ENCODE results near the gene GAGE12D.
"Not testable (repeated sequence)": the region's sequence is repeated elsewhere in the genome, so short reads cannot be mapped to it uniquely, and the experiment has no call there.

GAGE12D gene, protein sequence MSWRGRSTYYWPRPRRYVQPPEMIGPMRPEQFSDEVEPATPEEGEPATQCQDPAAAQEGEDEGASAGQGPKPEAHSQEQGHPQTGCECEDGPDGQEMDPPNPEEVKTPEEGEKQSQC

DNA sequence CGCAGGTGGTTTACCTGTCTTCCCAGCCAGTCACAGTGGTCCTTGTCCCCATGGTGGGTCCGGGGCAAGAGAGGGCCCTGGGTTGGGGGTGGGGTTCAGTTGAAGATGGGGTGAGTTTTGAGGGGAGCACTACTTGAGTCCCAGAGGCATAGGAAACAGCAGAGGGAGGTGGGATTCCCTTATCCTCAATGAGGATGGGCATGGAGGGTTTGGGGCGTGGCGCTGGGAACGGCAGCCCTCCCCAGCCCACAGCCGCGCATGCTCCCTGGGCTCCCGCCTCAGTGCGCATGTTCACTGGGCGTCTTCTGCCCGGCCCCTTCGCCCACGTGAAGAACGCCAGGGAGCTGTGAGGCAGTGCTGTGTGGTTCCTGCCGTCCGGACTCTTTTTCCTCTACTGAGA is at the start of gene GAGE12D:
TSS of gene GAGE12D (plus strand) at position 301 of the 400 bp plus-strand sequence. CDS start 1,155 bp downstream, outside the sequence.
- H3K27me3 ChIP-seq (ENCODE audit: control insufficient read depth in 1 of 2, insufficient read depth in 2 of 2, low read length in 2 of 2); H3K4me3 ChIP-seq (ENCODE audit: low read depth in 1 of 2, low read length in 2 of 2); H3K36me3 ChIP-seq (ENCODE audit: control insufficient read depth in 1 of 2, insufficient read depth in 2 of 2, low read length in 2 of 2); H3K27ac ChIP-seq (ENCODE audit: low read depth, low read length); H3K9ac ChIP-seq (ENCODE audit: low read depth in 1 of 2, low read length in 2 of 2); H3K4me1 ChIP-seq (ENCODE audit: control insufficient read depth in 1 of 2, insufficient read depth in 2 of 2, low read length in 2 of 2); H3K9me3 ChIP-seq (ENCODE audit: control insufficient read depth in 1 of 2, low read length in 2 of 2): not testable (repeated sequence)

DNA sequence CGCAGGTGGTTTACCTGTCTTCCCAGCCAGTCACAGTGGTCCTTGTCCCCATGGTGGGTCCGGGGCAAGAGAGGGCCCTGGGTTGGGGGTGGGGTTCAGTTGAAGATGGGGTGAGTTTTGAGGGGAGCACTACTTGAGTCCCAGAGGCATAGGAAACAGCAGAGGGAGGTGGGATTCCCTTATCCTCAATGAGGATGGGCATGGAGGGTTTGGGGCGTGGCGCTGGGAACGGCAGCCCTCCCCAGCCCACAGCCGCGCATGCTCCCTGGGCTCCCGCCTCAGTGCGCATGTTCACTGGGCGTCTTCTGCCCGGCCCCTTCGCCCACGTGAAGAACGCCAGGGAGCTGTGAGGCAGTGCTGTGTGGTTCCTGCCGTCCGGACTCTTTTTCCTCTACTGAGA is 9.7 kb upstream of the GAGE12D start, which contains the start of gene GAGE12C:
TSS of gene GAGE12C (plus strand) at position 301 of the 400 bp plus-strand sequence. CDS start 1,155 bp downstream, outside the sequence.
- H3K27me3 ChIP-seq (ENCODE audit: control insufficient read depth in 1 of 2, insufficient read depth in 2 of 2, low read length in 2 of 2); H3K4me3 ChIP-seq (ENCODE audit: low read depth in 1 of 2, low read length in 2 of 2); H3K4me1 ChIP-seq (ENCODE audit: control insufficient read depth in 1 of 2, insufficient read depth in 2 of 2, low read length in 2 of 2); H3K9me3 ChIP-seq (ENCODE audit: control insufficient read depth in 1 of 2, low read length in 2 of 2); H3K36me3 ChIP-seq (ENCODE audit: control insufficient read depth in 1 of 2, insufficient read depth in 2 of 2, low read length in 2 of 2); H3K27ac ChIP-seq (ENCODE audit: low read depth, low read length); H3K9ac ChIP-seq (ENCODE audit: low read depth in 1 of 2, low read length in 2 of 2): not testable (repeated sequence)

DNA sequence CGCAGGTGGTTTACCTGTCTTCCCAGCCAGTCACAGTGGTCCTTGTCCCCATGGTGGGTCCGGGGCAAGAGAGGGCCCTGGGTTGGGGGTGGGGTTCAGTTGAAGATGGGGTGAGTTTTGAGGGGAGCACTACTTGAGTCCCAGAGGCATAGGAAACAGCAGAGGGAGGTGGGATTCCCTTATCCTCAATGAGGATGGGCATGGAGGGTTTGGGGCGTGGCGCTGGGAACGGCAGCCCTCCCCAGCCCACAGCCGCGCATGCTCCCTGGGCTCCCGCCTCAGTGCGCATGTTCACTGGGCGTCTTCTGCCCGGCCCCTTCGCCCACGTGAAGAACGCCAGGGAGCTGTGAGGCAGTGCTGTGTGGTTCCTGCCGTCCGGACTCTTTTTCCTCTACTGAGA is 9.5 kb downstream of the GAGE12D start, which contains the start of gene GAGE12E:
TSS of gene GAGE12E (plus strand) at position 301 of the 400 bp plus-strand sequence. CDS start 1,155 bp downstream, outside the sequence.
- not testable (repeated sequence) for H3K4me3 ChIP-seq (ENCODE audit: low read depth in 1 of 2, low read length in 2 of 2); H3K4me1 ChIP-seq (ENCODE audit: control insufficient read depth in 1 of 2, insufficient read depth in 2 of 2, low read length in 2 of 2); H3K9me3 ChIP-seq (ENCODE audit: control insufficient read depth in 1 of 2, low read length in 2 of 2); H3K9ac ChIP-seq (ENCODE audit: low read depth in 1 of 2, low read length in 2 of 2); H3K27ac ChIP-seq (ENCODE audit: low read depth, low read length); H3K27me3 ChIP-seq (ENCODE audit: control insufficient read depth in 1 of 2, insufficient read depth in 2 of 2, low read length in 2 of 2); H3K36me3 ChIP-seq (ENCODE audit: control insufficient read depth in 1 of 2, insufficient read depth in 2 of 2, low read length in 2 of 2)

DNA sequence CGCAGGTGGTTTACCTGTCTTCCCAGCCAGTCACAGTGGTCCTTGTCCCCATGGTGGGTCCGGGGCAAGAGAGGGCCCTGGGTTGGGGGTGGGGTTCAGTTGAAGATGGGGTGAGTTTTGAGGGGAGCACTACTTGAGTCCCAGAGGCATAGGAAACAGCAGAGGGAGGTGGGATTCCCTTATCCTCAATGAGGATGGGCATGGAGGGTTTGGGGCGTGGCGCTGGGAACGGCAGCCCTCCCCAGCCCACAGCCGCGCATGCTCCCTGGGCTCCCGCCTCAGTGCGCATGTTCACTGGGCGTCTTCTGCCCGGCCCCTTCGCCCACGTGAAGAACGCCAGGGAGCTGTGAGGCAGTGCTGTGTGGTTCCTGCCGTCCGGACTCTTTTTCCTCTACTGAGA is 19.0 kb downstream of the GAGE12D start, which contains the start of gene GAGE12F:
TSS of gene GAGE12F (plus strand) at position 301 of the 400 bp plus-strand sequence. CDS start 1,155 bp downstream, outside the sequence.
- H3K36me3 ChIP-seq (ENCODE audit: control insufficient read depth in 1 of 2, insufficient read depth in 2 of 2, low read length in 2 of 2); H3K9ac ChIP-seq (ENCODE audit: low read depth in 1 of 2, low read length in 2 of 2); H3K27me3 ChIP-seq (ENCODE audit: control insufficient read depth in 1 of 2, insufficient read depth in 2 of 2, low read length in 2 of 2); H3K4me1 ChIP-seq (ENCODE audit: control insufficient read depth in 1 of 2, insufficient read depth in 2 of 2, low read length in 2 of 2); H3K4me3 ChIP-seq (ENCODE audit: low read depth in 1 of 2, low read length in 2 of 2); H3K9me3 ChIP-seq (ENCODE audit: control insufficient read depth in 1 of 2, low read length in 2 of 2); H3K27ac ChIP-seq (ENCODE audit: low read depth, low read length): not testable (repeated sequence)

DNA sequence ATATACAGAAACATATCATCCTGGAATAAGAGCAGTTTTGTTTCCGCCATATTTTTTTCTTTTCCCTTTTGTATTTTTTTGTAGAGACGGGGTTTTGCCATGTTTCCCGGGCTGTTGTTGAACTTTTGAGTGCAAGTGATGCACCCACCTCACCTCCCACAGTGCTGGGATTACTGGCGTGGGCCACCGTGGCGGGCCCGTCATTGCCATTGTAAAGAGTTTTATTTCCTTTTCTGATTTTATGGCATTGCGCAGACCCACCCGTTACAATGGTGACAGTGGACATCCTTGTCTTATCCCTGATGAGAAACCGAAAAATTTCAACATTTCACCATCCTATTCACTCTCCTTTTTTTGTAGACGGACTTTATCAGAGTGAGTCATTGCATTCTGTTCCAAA is 27.2 kb downstream of the GAGE12D start:
- not testable (repeated sequence) for H3K9ac ChIP-seq (ENCODE audit: low read depth in 1 of 2, low read length in 2 of 2); H3K4me3 ChIP-seq (ENCODE audit: low read depth in 1 of 2, low read length in 2 of 2); H3K27me3 ChIP-seq (ENCODE audit: control insufficient read depth in 1 of 2, insufficient read depth in 2 of 2, low read length in 2 of 2); H3K36me3 ChIP-seq (ENCODE audit: control insufficient read depth in 1 of 2, insufficient read depth in 2 of 2, low read length in 2 of 2); H3K9me3 ChIP-seq (ENCODE audit: control insufficient read depth in 1 of 2, low read length in 2 of 2); H3K27ac ChIP-seq (ENCODE audit: low read depth, low read length); H3K4me1 ChIP-seq (ENCODE audit: control insufficient read depth in 1 of 2, insufficient read depth in 2 of 2, low read length in 2 of 2)

DNA sequence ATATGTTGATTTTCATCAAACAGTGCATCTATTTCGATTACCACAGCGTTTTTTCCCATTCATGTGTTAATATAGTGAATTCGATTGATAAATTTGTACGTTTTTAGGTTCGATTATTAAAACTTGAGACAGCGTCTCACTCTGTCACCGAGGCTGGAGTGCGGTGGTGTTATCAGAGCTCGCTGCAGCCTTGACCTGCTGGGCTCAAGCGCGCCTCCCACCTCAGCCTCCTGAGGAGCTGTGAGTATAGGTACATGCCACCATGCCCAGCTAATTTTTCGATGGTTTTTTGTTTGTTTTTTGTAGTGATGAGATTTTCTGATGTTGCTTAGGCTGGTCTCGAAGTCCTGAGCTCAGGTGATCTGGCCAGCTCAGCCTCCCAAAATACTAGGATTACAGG is 27.6 kb downstream of the GAGE12D start:
- not testable (repeated sequence) for H3K4me1 ChIP-seq (ENCODE audit: control insufficient read depth in 1 of 2, insufficient read depth in 2 of 2, low read length in 2 of 2); H3K9me3 ChIP-seq (ENCODE audit: control insufficient read depth in 1 of 2, low read length in 2 of 2); H3K36me3 ChIP-seq (ENCODE audit: control insufficient read depth in 1 of 2, insufficient read depth in 2 of 2, low read length in 2 of 2); H3K27ac ChIP-seq (ENCODE audit: low read depth, low read length); H3K27me3 ChIP-seq (ENCODE audit: control insufficient read depth in 1 of 2, insufficient read depth in 2 of 2, low read length in 2 of 2); H3K9ac ChIP-seq (ENCODE audit: low read depth in 1 of 2, low read length in 2 of 2); H3K4me3 ChIP-seq (ENCODE audit: low read depth in 1 of 2, low read length in 2 of 2)

DNA sequence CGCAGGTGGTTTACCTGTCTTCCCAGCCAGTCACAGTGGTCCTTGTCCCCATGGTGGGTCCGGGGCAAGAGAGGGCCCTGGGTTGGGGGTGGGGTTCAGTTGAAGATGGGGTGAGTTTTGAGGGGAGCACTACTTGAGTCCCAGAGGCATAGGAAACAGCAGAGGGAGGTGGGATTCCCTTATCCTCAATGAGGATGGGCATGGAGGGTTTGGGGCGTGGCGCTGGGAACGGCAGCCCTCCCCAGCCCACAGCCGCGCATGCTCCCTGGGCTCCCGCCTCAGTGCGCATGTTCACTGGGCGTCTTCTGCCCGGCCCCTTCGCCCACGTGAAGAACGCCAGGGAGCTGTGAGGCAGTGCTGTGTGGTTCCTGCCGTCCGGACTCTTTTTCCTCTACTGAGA is 28.6 kb downstream of the GAGE12D start, which contains the start of gene GAGE12G:
TSS of gene GAGE12G (plus strand) at position 301 of the 400 bp plus-strand sequence. CDS start 1,155 bp downstream, outside the sequence.
- H3K9me3 ChIP-seq (ENCODE audit: control insufficient read depth in 1 of 2, low read length in 2 of 2); H3K9ac ChIP-seq (ENCODE audit: low read depth in 1 of 2, low read length in 2 of 2); H3K27me3 ChIP-seq (ENCODE audit: control insufficient read depth in 1 of 2, insufficient read depth in 2 of 2, low read length in 2 of 2); H3K4me3 ChIP-seq (ENCODE audit: low read depth in 1 of 2, low read length in 2 of 2); H3K27ac ChIP-seq (ENCODE audit: low read depth, low read length); H3K4me1 ChIP-seq (ENCODE audit: control insufficient read depth in 1 of 2, insufficient read depth in 2 of 2, low read length in 2 of 2); H3K36me3 ChIP-seq (ENCODE audit: control insufficient read depth in 1 of 2, insufficient read depth in 2 of 2, low read length in 2 of 2): not testable (repeated sequence)

DNA sequence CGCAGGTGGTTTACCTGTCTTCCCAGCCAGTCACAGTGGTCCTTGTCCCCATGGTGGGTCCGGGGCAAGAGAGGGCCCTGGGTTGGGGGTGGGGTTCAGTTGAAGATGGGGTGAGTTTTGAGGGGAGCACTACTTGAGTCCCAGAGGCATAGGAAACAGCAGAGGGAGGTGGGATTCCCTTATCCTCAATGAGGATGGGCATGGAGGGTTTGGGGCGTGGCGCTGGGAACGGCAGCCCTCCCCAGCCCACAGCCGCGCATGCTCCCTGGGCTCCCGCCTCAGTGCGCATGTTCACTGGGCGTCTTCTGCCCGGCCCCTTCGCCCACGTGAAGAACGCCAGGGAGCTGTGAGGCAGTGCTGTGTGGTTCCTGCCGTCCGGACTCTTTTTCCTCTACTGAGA is 38.1 kb downstream of the GAGE12D start, which contains the start of gene GAGE12H:
TSS of gene GAGE12H (plus strand) at position 301 of the 400 bp plus-strand sequence. CDS start 1,155 bp downstream, outside the sequence.
- H3K9me3 ChIP-seq (ENCODE audit: control insufficient read depth in 1 of 2, low read length in 2 of 2); H3K4me1 ChIP-seq (ENCODE audit: control insufficient read depth in 1 of 2, insufficient read depth in 2 of 2, low read length in 2 of 2); H3K4me3 ChIP-seq (ENCODE audit: low read depth in 1 of 2, low read length in 2 of 2); H3K27ac ChIP-seq (ENCODE audit: low read depth, low read length); H3K36me3 ChIP-seq (ENCODE audit: control insufficient read depth in 1 of 2, insufficient read depth in 2 of 2, low read length in 2 of 2); H3K27me3 ChIP-seq (ENCODE audit: control insufficient read depth in 1 of 2, insufficient read depth in 2 of 2, low read length in 2 of 2); H3K9ac ChIP-seq (ENCODE audit: low read depth in 1 of 2, low read length in 2 of 2): not testable (repeated sequence)

DNA sequence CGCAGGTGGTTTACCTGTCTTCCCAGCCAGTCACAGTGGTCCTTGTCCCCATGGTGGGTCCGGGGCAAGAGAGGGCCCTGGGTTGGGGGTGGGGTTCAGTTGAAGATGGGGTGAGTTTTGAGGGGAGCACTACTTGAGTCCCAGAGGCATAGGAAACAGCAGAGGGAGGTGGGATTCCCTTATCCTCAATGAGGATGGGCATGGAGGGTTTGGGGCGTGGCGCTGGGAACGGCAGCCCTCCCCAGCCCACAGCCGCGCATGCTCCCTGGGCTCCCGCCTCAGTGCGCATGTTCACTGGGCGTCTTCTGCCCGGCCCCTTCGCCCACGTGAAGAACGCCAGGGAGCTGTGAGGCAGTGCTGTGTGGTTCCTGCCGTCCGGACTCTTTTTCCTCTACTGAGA is 47.7 kb downstream of the GAGE12D start, which contains the start of gene GAGE2A:
TSS of gene GAGE2A (plus strand) at position 301 of the 400 bp plus-strand sequence. CDS start 1,155 bp downstream, outside the sequence.
- H3K27me3 ChIP-seq (ENCODE audit: control insufficient read depth in 1 of 2, insufficient read depth in 2 of 2, low read length in 2 of 2); H3K9me3 ChIP-seq (ENCODE audit: control insufficient read depth in 1 of 2, low read length in 2 of 2); H3K4me1 ChIP-seq (ENCODE audit: control insufficient read depth in 1 of 2, insufficient read depth in 2 of 2, low read length in 2 of 2); H3K36me3 ChIP-seq (ENCODE audit: control insufficient read depth in 1 of 2, insufficient read depth in 2 of 2, low read length in 2 of 2); H3K4me3 ChIP-seq (ENCODE audit: low read depth in 1 of 2, low read length in 2 of 2); H3K9ac ChIP-seq (ENCODE audit: low read depth in 1 of 2, low read length in 2 of 2); H3K27ac ChIP-seq (ENCODE audit: low read depth, low read length): not testable (repeated sequence)

DNA sequence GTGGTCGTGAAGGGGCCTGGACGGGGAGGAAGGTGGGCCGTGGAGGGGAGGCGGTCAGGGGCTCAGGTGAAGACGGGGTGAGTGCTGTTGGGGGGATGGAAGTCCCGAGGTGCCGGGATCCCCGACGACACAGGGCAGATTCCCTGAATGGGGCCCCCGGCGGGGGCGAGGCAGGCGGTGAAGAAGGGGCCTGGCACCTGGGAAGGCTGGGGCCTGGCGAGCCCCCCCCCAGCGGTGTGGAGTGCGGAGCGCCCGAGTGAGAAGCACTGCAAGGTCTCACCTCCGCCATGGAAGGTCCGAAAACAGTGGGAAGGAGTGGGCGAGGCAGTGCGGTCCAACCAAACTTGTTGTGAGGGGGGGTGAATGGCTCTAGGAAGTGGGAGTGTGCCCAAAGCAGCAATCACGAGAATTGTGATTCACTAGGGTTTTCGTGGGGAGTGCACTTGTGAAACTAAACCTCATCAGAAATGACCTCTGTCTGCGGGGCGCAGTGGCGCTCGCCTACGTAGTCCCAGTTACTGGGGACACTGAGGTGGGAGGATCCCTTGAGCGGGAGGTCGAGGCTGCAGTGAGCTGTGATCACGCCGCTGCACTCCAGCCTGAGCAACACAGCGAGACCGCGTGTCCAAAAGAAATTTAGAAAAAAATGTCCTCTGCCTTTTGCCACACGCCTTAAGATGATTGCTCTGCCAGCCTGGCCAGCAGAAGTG is 48.4 kb downstream of the GAGE12D start:
- H3K9ac ChIP-seq (ENCODE audit: low read depth in 1 of 2, low read length in 2 of 2); H3K27ac ChIP-seq (ENCODE audit: low read depth, low read length); H3K4me3 ChIP-seq (ENCODE audit: low read depth in 1 of 2, low read length in 2 of 2); H3K4me1 ChIP-seq (ENCODE audit: control insufficient read depth in 1 of 2, insufficient read depth in 2 of 2, low read length in 2 of 2); H3K9me3 ChIP-seq (ENCODE audit: control insufficient read depth in 1 of 2, low read length in 2 of 2); H3K27me3 ChIP-seq (ENCODE audit: control insufficient read depth in 1 of 2, insufficient read depth in 2 of 2, low read length in 2 of 2); H3K36me3 ChIP-seq (ENCODE audit: control insufficient read depth in 1 of 2, insufficient read depth in 2 of 2, low read length in 2 of 2): not testable (repeated sequence)
